ENCODE results near the gene DYNLT2B.
"Not testable (repeated sequence)": the region's sequence is repeated elsewhere in the genome, so short reads cannot be mapped to it uniquely, and the experiment has no call there.

DYNLT2B gene

GRCh38 chr3:196272826-196273225 is 45.2 kb downstream of the DYNLT2B start:
- no peak for DNase-seq (ENCODE audit: low spot score)

DNA sequence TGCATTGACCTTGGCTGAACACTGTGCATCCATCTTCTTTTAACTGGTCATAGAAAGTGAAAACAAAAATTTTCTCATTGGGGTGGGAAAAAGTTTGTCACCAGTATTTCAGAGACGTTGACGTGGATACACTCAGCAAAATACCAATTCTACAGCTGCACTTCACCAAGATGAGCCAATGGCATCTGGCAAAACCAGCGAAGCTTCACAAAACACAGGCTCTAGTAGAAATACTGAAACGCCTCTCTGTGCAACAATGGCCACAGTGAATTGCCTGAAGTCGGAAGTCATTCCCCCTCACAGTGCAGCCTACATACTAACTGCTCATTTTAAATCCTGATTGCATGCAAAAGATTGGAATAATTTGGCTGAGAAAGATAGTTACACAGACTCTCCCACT is 47.5 kb downstream of the DYNLT2B start:
- no peak for DNase-seq (ENCODE audit: low spot score)

DNA sequence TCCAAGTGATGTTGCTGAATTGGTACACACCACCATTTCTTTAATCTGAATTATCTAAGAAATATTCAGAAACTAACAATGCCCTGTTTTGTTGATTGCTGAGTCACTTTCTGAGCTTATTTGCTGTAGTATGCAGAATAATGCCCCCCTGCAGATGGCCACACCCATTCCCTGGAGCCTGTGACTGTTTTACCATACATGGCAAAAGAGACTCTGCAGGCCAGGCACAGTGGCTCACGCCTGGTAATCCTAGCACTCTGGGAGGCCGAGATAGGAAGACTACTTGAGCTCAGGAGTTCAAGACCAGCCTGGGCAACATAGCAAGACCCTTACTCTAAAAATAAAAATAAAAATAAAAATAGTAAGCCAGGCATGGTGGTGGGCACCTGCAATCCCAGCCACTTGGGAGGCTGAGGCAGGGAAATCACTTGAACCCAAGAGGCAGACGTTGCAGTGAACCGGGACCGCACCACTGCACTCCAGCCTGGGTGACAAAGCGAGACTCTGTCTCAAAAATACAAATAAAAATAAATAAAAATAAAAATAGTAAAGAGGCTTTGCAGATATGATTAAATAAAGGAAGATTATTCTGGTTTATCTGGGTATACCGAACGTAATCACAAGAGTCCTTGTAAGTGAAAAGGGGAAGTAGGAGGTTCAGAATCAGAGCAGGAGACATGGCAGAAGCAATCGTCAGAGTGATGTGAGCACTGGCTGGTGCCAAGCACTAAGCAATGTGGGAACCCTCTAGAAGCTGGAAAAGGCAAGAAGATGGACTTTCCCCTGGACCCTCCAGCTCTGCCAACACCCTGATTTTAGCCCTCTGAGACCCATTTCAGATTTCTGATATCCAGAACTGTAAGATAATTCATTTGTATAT is 49.5 kb downstream of the DYNLT2B start:
- DNase-seq (ENCODE audit: low spot score) = no peak

GRCh38 chr3:196263819-196264218 is 54.2 kb downstream of the DYNLT2B start:
- no peak for DNase-seq (ENCODE audit: low spot score)

DNA sequence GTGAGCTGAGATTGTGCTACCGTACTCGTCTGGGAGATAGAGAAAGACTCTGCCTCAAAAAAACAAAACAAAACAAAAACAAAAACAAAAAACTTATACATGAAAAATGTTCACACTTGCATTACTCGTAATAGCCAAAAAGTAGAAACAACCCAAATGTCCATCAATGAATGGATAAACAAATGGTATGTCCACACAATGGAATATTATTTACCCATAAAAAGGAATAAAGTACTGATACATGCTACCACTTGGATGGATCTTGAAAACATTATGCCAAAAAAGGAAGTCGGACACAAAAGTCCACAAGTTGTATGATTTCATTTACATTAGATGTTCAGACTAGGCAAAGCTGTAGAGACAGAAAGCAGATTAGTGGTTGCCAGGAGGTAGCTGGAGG is 57.3 kb downstream of the DYNLT2B start:
- no peak for DNase-seq (ENCODE audit: low spot score)

GRCh38 chr3:196255776-196256175 is 62.3 kb downstream of the DYNLT2B start:
- DNase-seq (ENCODE audit: low spot score) = no peak

DNA sequence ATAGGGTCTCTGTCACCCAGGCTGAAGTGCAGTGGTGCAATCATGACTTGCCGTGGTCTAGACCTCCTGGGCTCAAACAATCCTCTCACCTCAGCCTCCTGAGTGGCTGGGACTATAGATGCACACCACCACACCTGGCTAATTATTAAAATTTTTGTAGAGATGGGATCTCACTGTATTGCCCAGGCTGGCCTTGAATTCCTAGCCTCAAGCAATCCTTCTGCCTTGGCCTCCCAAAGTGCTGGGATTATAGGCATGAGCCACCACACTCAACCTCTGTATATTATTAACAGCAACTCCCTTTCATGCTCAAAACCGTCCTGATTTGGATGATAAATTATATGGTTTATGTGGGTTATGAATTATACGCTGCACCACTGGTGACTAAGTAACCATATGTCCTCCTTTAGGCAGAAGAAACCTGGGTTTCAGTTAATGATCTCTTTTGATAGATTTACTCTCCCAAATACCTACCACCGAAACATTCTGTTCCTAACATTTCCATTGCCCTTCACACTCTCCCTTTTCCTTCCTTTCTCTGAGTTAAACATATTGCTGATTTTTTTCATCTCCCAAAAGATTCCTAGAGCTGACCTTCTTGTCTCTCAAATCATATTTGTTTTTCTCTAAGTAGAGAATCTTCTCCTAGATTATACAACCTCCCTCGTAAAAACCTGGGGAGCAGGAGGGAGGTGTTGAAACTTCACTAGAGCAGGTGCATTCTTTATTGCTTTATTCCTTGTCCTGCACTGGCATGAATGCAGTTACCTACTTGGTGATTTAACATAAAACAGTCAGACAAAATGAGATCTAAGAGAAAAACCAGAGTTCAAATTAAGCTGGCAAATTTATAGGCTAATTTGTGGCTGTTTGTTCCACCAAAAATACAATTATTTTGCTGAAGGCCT is 63.4 kb downstream of the DYNLT2B start:
- DNase-seq (ENCODE audit: low spot score) = no peak

GRCh38 chr3:196251918-196252317 is 66.1 kb downstream of the DYNLT2B start:
- DNase-seq (ENCODE audit: low spot score) = no peak

- no peak for DNase-seq (ENCODE audit: low spot score)
Measured at GRCh38 chr3:196246612-196247308, 71.3 kb downstream of the DYNLT2B start.

DNA sequence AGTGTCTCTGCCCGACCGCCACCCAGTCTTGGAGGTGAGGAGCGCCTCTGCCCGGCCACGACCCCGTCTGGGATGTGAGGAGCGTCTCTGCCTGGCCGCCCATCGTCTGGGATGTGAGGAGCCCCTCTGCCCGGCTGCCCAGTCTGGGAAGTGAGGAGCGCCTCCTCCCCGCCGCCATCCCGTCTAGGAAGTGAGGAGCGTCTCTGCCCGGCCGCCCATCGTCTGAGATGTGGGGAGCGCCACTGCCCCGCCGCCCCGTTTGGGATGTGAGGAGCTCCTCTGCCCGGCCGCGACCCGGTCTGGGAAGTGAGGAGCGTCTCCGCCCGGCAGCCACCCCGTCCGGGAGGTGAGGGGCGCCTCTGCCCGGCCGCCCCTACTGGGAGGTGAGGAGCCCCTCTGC is 73.9 kb downstream of the DYNLT2B start:
- DNase-seq (ENCODE audit: low spot score) = not testable (repeated sequence)

DNA sequence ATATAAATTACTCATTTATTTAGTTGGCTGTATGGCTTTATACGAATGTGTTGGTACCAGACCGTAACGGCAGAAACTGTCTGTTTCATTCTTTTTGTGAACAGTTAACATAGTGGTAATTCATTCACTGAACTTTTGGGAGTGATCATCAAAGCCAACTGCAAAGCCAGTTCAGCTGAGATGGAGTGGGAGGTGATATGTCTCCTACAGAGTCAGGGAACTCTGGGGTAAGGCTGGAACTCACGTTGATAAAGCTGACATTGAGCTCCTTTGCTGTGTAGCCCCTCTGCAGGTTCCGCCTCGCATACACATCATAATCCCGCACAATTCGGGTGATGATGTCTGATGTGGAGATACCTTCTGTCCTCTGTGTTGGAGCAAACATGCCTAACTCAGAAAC is 76.3 kb downstream of the DYNLT2B start:
- no peak for DNase-seq (ENCODE audit: low spot score)

Data from NAMALWA (cell line).